K562 (cell line): ENCODE measurements around the gene KMT2D. TPM values are rescaled to one million over a fixed set of nuclear protein-coding genes. Genes with fewer than 3 reads are reported as not detected.

ENCODE experiments used
- ARNT ChIP-seq, 2 experiments: fragments of 450-650 bp; IDR thresholded peaks; 2 replicates each; pipeline ENCODE4 v1.6.1; 2016; ENCODE audit warnings: mild to moderate bottlenecking in 1 of 2
- ASH1L ChIP-seq: fragments of 450-650 bp; IDR thresholded peaks from 2 replicates; pipeline ENCODE4 v1.6.1; 2018; ENCODE audit warnings: borderline replicate concordance, mild to moderate bottlenecking, low read depth; ENCODE audit not compliant: partially characterized antibody
- CSDE1 ChIP-seq, 2 experiments: fragments of 450-650 bp; IDR thresholded peaks; 2 replicates each; pipeline ENCODE4 v1.6.1; 2016; ENCODE audit warnings: mild to moderate bottlenecking in 1 of 2
- EGR1 ChIP-seq: fragments of 450-650 bp; conservative IDR thresholded peaks from 2 replicates; pipeline ENCODE4 v1.6.1; 2017; ENCODE audit warnings: mild to moderate bottlenecking
- ESRRA ChIP-seq: fragments of 450-650 bp; IDR thresholded peaks from 2 replicates; pipeline ENCODE4 v1.6.1; 2014; ENCODE audit warnings: low read depth, mild to moderate bottlenecking, moderate library complexity, borderline replicate concordance
- ESRRB ChIP-seq: fragments of 250-450 bp; sonication (Bioruptor Pico); IDR thresholded peaks from 2 replicates; pipeline ENCODE4 v1.5.0; 2020; ENCODE audit warnings: mild to moderate bottlenecking, moderate library complexity, borderline replicate concordance
- FOXJ2 ChIP-seq: fragments of 200-800 bp; sonication (Bioruptor generic); IDR thresholded peaks from 2 replicates; pipeline ENCODE4 v1.6.1; 2016; ENCODE audit warnings: missing genetic modification characterization, missing compliant biosample characterization
- GABPB2 ChIP-seq: fragments of 250-450 bp; sonication (Bioruptor Pico); conservative IDR thresholded peaks from 2 replicates; pipeline ENCODE4 v1.5.1; 2021; ENCODE audit warnings: mild to moderate bottlenecking
- HOXB6 ChIP-seq: fragments of 250-450 bp; sonication (Bioruptor Pico); IDR thresholded peaks from 2 replicates; pipeline ENCODE4 v1.5.1; 2022; ENCODE audit warnings: mild to moderate bottlenecking, borderline replicate concordance
- KAT8 ChIP-seq: fragments of 450-650 bp; IDR thresholded peaks from 2 replicates; pipeline ENCODE4 v1.6.1; 2016; ENCODE audit warnings: low read depth, mild to moderate bottlenecking
- MITF ChIP-seq: IDR thresholded peaks from 2 replicates; pipeline ENCODE4 v1.6.1; 2014; ENCODE audit warnings: antibody characterized with exemption
- NR2F6 ChIP-seq: fragments of 450-650 bp; formaldehyde crosslinking; IDR thresholded peaks from 2 replicates; pipeline ENCODE4 v1.4.0; 2020; ENCODE audit warnings: mild to moderate bottlenecking
- NR3C1 ChIP-seq: sonication (generic); formaldehyde crosslinking; IDR thresholded peaks from 2 replicates; pipeline ENCODE4 v1.8.1; 2022; ENCODE audit warnings: missing genetic modification reagents
- RAD21 ChIP-seq, 2 experiments: fragments of 250-450 bp in 1 of 2; fragments of 450-650 bp in 1 of 2; sonication (Bioruptor Pico) in 1 of 2; formaldehyde crosslinking in 1 of 2; IDR thresholded peaks in 1 of 2; conservative IDR thresholded peaks in 1 of 2; 2 replicates each; pipeline versions ENCODE4 v1.4.0 to v1.8.0; 2020 to 2022; ENCODE audit warnings: mild to moderate bottlenecking in 2 of 2, moderate library complexity in 1 of 2
- SIRT6 ChIP-seq: IDR thresholded peaks from one replicate; pipeline ENCODE4 v1.6.1; 2012; ENCODE audit warnings: low read depth, mild to moderate bottlenecking, control low read depth, inconsistent platforms, low read length, moderate library complexity
- SRSF1 ChIP-seq: fragments of 200-400 bp; formaldehyde crosslinking; IDR thresholded peaks from 2 replicates; pipeline ENCODE4 v1.6.1; 2017; ENCODE audit warnings: mild to moderate bottlenecking, low read depth, low read length, moderate library complexity
- TRIM24 ChIP-seq, 2 experiments: fragments of 450-650 bp; IDR thresholded peaks; 2 replicates each; pipeline ENCODE4 v1.6.1; 2016
- TRIM28 ChIP-seq: fragments of 450-650 bp; IDR thresholded peaks from 2 replicates; pipeline ENCODE4 v1.6.1; 2017
- ZFP30 ChIP-seq: fragments of 250-450 bp; sonication (Bioruptor Pico); IDR thresholded peaks from 2 replicates; pipeline ENCODE4 v1.8.0; 2022; ENCODE audit warnings: moderate library complexity, mild to moderate bottlenecking, inconsistent platforms, borderline replicate concordance
- ZNF274 ChIP-seq: IDR thresholded peaks from 2 replicates; pipeline ENCODE4 v1.6.1; 2011; ENCODE audit warnings: low read depth, mild to moderate bottlenecking, low read length, moderate library complexity, borderline replicate concordance
- ZNF586 ChIP-seq: fragments of 450-650 bp; formaldehyde crosslinking; conservative IDR thresholded peaks from 2 replicates; pipeline ENCODE4 v1.4.0; 2020; ENCODE audit warnings: mild to moderate bottlenecking, moderate library complexity
- ZNF668 ChIP-seq: fragments of 250-450 bp; sonication (Bioruptor Pico); IDR thresholded peaks from 2 replicates; pipeline ENCODE4 v1.8.0; 2022; ENCODE audit warnings: mild to moderate bottlenecking, inconsistent platforms
- polyA plus RNA-seq, 8 experiments: library from polyadenylated mRNA; depleted of rRNA in 4 of 8; stranded (reverse) in 5 of 8; unstranded in 3 of 8; fragments of >200 nt; fragmentation: Nextera tagmentation in 2 of 8; fragmentation: Illumina TruSeq in 1 of 8; extraction: Ambion mirVana in 2 of 8; extraction: Trizol in 1 of 8; gene quantifications; 2 replicates each; pipeline versions ENCODE4 v1.2.1 to v1.2.3, GENCODE V29; 2011 to 2014; ENCODE audit warnings: inconsistent platforms in 1 of 8, missing spikeins in 1 of 8
- total RNA-seq, 7 experiments: library from RNA; depleted of rRNA in 6 of 7; stranded (reverse); fragments of >200 nt in 6 of 7; fragmentation: Illumina TruSeq in 2 of 7; extraction: Trizol in 2 of 7; gene quantifications; 2 replicates each; pipeline versions ENCODE4 v1.2.1 to v1.2.3, GENCODE V29; 2011 to 2021; ENCODE audit warnings: low replicate concordance in 1 of 7
- TF ChIP-seq, protein P1 (sequence below): fragments of 250-450 bp; sonication (Bioruptor Pico); IDR thresholded peaks from 2 replicates; pipeline ENCODE4 v1.4.0; 2020; ENCODE audit warnings: mild to moderate bottlenecking
- TF ChIP-seq, protein P2 (sequence below): fragments of 250-450 bp; sonication (Bioruptor Pico); IDR thresholded peaks from 2 replicates; pipeline ENCODE4 v1.4.0; 2020; ENCODE audit warnings: mild to moderate bottlenecking, moderate library complexity
- TF ChIP-seq, protein P3 (sequence below): sonication (generic); IDR thresholded peaks from 2 replicates; pipeline ENCODE4 v1.6.1; 2016

The KMT2D gene
- total and polyA plus RNA-seq, 9 of the 15 experiments (the other 6 are each of a cell fraction or from before 2014, with no cell fraction given), result 0.22 to 93.7 (median 13.7) TPM

DNA sequence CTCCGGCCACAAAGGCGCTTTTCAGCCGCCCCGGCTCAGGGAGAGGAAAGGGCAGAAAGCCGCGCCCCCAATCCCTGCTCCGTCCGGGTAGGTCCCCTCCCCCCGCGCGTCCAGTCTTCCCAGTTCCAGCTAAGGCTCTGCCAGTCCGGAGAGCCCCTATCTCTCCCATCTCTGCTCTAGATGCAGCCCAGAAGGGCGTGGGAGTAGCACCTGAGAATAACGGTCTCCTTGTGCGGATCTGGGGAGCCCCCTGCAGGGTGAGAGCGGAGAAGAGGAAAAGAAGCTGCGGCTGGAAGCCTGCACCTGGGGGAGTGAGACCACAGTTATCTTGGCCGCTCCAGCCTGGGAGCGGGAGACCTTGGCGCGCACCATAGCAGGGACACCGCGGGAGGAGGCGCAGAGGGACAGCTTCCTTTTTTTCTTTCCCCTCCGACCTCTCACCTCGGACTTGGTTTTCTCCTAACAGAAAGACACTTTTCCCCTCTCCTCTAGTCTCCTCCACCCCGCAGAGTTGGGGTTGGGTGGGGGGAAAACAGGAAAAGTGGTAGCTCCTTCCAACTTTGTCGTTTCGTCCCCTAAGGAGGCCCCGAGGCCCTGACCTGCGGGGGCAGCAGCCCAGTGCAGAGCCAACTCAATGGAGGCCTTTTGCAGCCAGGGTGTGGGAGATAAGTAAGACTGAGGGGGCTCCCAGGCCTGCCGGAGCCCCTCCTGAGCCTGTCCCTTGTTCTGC lies 31.7 kb upstream of the KMT2D start (continued):
- TF ChIP-seq NR3C1, result no peak
- no peak for TF ChIP-seq ESRRB (CRISPR knock-in tag)
- TF ChIP-seq ARNT (IDR thresholded peaks at IDR 0.05), result peak; percentile 88 to 99
- TF ChIP-seq, protein P1, sequence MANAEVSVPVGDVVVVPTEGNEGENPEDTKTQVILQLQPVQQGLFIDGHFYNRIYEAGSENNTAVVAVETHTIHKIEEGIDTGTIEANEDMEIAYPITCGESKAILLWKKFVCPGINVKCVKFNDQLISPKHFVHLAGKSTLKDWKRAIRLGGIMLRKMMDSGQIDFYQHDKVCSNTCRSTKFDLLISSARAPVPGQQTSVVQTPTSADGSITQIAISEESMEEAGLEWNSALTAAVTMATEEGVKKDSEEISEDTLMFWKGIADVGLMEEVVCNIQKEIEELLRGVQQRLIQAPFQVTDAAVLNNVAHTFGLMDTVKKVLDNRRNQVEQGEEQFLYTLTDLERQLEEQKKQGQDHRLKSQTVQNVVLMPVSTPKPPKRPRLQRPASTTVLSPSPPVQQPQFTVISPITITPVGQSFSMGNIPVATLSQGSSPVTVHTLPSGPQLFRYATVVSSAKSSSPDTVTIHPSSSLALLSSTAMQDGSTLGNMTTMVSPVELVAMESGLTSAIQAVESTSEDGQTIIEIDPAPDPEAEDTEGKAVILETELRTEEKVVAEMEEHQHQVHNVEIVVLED (CRISPR knock-in tag), result no peak
- no peak for TF ChIP-seq SIRT6
- TF ChIP-seq NR2F6 (CRISPR knock-in tag), result no peak
- no peak for TF ChIP-seq CSDE1 (IDR thresholded peaks at IDR 0.05)
- TF ChIP-seq ZNF668, result peak; percentile 30; the same call in 1 of the 2 replicates
- no peak for TF ChIP-seq GABPB2 (CRISPR knock-in tag)
- TF ChIP-seq ZFP30 (CRISPR knock-in tag), result no peak
- no peak for TF ChIP-seq ASH1L
- TF ChIP-seq TRIM28, result peak; percentile 59
- peak; percentile 74 to 85 for TF ChIP-seq TRIM24 (IDR thresholded peaks at IDR 0.05)
- TF ChIP-seq HOXB6 (CRISPR knock-in tag), result no peak
- TF ChIP-seq MITF, result peak; percentile 21; the same call in 1 of the 2 replicates
- TF ChIP-seq, protein P2, sequence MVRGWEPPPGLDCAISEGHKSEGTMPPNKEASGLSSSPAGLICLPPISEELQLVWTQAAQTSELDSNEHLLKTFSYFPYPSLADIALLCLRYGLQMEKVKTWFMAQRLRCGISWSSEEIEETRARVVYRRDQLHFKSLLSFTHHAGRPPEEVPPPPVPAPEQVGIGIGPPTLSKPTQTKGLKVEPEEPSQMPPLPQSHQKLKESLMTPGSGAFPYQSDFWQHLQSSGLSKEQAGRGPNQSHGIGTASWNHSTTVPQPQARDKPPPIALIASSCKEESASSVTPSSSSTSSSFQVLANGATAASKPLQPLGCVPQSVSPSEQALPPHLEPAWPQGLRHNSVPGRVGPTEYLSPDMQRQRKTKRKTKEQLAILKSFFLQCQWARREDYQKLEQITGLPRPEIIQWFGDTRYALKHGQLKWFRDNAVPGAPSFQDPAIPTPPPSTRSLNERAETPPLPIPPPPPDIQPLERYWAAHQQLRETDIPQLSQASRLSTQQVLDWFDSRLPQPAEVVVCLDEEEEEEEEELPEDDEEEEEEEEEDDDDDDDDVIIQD, result no peak
- TF ChIP-seq EGR1, result peak; percentile 92
- peak; percentile 85 to 88 for TF ChIP-seq RAD21 (CRISPR knock-in tag; conservative IDR thresholded peaks at IDR 0.05 in 1 of 2, IDR thresholded peaks at IDR 0.05 in 1 of 2)
- peak; percentile 66; the same call in 1 of the 2 replicates for TF ChIP-seq ZNF274
- no peak for TF ChIP-seq ZNF586
- TF ChIP-seq ESRRA, result peak; percentile 88
- TF ChIP-seq FOXJ2, result no peak
- TF ChIP-seq, protein P3, sequence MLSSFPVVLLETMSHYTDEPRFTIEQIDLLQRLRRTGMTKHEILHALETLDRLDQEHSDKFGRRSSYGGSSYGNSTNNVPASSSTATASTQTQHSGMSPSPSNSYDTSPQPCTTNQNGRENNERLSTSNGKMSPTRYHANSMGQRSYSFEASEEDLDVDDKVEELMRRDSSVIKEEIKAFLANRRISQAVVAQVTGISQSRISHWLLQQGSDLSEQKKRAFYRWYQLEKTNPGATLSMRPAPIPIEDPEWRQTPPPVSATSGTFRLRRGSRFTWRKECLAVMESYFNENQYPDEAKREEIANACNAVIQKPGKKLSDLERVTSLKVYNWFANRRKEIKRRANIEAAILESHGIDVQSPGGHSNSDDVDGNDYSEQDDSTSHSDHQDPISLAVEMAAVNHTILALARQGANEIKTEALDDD, result no peak
- no peak for TF ChIP-seq KAT8
- no peak for TF ChIP-seq SRSF1
